HG03095 (cell line): ENCODE results near the gene NBPF3.
"Not testable (repeated sequence)": the region's sequence is repeated elsewhere in the genome, so short reads cannot be mapped to it uniquely, and the experiment has no call there.

Experiments used
- ATAC-seq: cut with Tn5 transposase; IDR thresholded peaks from one replicate; pipeline ENCODE4 v1.9.1; 2021; ENCODE audit warnings: moderate library complexity; ENCODE audit not compliant: unreplicated experiment

NBPF3 gene

DNA sequence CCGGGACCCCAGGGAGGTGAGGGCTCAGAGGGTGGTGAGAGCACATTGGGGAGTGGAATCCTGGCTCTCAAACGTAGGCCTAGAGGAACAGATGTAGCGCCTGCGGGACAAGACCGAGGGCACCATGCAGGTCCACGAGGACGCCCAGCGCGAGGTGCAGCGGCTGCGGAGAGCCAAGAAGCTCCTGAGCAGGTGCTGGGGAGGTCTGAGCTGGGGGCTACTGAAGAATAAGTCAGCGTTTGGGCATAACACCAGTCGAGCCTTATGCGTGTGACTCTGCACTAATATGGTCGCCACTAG lies 2.6 kb upstream of the NBPF3 start:
- ATAC-seq: no peak

DNA sequence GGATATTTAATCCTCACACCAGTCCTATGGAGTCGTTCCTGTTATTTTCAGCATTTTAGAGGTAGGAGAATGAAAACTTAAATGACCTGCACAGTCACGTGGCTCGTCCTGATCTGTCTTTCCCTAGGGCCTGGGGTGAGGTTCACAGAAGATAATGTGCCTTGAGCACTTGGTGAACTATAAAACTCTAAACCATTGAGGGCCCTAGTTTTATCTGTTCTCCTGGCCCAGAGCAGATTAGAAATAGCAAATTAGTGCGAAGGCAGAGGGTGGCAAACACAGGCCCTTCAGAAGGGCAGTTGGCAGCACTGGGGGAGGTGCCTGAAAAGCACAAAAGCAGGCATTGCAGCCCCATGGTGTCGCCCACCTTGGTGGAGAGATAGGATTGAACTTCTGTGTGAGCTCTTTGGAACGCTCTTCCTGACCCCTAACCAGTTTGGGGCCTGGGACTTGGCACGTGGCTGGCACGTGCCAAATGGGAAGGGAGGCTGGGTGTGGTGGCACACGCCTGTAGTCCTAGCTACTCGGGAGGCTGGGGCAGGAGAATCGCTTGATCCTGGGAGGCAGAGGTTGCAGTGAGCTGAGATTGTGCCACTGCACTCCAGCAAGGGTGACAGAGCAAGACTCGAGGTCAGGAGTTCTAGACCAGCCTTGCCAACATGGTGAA lies 1.2 kb upstream of the NBPF3 start:
- not testable (repeated sequence) for ATAC-seq

DNA sequence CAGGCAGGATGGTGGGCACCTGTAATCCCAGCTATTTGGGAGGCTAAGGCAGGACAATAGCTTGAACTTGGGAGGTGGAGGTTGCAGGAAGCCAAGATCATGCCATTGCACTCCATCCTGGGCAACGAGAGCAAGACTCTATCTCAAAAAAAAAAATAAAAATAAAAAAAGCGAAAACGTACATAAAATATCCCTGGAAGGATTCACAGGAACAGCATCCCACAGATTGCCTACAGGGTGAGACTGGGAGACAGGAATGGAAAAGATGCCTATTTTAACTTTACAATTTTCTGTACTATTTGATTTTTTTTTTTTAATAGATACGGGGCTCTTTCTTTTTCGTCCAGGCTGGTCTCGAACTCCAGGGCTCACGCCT lies 604 bp upstream of the NBPF3 start:
- ATAC-seq: no peak

DNA sequence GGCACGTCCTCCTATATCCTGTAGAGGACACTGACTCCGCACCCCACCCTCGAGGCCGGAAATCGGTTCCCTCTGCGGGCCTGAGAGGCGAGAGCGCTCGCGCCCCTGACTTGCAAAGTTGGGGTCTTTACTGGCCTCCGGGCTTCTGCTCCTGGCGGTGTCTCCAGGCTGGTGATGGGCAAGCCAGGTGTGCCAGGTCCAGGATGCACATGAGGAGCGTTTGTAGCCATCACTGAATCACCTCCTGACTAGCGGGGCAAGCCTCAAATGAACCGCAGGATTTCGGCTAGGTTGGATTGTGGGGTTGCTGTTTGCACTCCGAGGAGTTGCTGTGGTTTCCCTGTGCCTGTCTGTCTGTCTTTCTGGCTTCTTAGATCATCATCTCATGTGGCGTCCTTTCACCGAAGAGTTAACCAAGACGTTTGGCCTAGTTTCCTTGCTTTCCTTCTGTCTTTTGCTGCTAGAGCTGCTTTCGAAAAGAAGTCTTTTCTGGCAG lies 741 bp downstream of the NBPF3 start:
- ATAC-seq: not testable (repeated sequence)

DNA sequence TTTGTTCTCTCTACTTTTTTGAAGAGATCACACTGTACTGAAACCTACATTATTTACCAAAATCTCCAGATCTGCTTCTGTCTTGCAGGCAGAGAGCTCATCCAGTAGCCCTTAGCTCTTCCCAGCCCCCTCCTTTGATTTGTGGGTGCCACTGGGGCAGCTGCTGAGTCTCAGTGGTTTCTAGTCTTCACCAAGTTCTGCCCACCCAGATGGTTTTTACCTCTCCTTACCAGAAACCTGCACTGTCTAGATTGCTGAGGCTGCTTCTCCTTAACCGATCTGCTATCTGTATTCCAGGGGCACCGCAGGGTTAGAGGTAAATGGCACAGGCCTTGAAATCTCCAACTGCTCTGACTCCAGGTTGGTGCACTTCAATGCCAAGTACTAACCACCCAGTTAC lies 6.7 kb downstream of the NBPF3 start:
- ATAC-seq: not testable (repeated sequence)

DNA sequence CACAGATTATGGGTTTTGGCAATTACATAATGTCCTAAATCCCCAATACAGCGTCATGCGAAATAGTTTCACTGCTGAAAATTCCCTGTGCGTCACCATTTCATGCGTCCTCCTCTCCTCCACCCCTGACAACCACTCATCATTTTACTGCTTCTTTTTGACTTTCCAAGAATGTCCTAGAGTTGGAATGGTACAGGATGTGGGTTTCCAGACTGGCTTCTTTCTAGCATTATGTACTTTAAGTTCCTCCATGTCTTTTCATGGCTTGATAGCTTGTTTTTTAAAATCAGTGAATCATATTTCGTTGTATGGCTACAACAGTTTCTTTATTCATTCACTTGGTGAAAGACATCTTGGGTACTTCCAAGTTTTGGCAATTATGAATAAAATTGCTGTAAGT lies 7.4 kb downstream of the NBPF3 start:
- ATAC-seq: no peak

DNA sequence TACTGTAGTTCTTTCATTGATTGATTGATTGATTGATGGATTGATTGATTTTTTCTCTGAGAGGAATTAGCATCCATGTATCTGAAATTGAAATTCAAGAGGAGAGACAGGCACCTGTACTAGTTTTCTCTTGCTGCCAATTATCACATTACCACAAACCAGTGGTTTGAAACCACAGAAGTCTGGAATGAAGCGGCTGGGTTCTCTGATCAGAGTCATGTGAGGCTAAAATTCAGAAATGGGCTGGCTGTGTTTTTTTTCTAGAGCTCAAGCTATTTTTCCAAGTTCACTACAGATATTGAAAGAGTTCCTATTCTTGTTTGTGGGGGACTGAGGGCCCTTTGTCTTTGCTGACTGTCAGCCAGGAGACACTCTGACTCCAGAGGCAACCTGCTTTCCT lies 10.0 kb downstream of the NBPF3 start:
- no peak for ATAC-seq

DNA sequence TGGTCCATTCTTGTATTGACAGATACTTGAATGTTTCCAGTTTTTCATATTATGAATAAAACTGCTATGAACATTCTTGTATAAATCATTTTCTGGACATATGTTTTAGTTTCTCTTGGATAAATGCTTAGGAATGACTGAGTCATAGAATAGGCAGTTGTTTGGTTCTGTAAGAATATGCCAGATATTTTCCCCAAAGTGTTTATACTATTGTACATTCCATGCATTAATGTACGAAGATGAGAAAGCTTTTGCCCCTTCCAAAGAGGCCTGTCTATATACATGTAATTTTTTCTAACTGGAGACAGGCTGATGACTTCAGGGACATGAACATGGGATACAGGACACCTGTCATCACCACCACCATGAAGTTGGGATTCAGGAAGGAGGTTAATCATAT lies 11.3 kb downstream of the NBPF3 start:
- no peak for ATAC-seq

DNA sequence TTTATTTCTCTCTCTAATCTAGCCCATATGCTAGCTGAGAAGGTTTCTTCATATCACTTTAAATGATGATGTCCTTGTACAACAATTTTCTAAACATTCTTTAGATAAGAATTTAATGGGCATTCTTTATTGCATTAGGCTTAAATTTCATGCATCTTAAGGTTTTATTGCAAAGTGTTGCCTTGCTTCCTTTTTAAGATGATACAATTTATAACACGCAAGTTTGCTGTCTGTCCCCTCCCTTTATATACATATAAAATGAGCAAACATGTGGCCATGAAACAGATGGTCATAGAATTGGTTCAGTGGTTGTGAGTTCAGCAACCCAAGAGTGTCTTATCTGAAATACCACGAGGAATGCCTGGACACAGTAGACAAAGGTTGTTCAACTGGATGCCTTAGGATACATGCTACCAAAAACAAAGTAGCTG lies 12.1 kb downstream of the NBPF3 start:
- no peak for ATAC-seq

DNA sequence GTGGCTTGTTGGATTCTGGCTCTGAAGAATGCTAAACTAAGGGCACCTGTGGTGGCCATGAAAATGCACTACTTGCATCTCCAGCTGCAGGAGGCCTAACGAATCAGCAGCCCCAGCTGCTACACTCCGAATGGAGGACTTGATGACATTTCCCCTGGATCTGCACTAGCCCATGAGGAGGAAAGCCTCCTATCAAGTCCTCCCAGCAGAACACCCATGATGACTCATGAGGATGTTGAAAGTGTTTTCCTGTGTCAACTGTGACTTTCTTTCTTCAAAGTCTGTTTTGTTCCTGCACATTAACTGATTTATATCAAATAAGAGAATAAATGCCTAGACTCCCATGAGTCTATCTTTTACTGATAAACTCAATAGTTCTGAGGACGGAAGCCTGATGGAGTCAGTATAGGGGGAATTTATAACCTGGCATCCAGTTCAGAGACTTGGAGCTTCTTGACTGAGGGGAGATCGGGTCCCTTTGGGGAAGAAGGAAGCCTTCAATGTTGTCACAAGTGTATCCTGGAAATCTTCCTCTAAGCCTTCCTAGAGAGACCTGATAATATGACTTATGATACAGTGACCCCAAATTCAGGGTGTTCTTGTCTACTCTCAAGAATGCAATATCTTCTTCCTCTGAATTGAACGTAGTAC lies 14.2 kb downstream of the NBPF3 start:
- ATAC-seq: not testable (repeated sequence)

DNA sequence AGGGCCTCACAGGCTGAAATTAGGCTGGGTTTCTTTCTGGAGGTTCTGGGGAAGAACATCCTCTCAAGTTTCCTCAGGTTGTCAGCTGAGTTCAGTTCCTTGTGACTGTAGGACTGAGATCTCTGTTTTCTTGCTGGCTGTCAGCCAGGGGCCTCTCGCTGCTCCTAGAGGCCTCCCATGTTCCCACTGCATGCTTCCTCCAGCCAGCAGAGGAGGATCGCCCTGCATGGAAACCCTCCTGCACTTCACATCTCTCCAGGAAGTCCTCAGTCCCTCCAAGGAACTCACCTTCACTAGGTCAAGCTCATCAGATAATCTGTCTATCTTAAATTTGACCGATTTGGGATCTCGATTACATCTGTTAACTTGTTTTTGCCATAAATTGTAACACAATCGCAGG lies 15.0 kb downstream of the NBPF3 start:
- not testable (repeated sequence) for ATAC-seq

DNA sequence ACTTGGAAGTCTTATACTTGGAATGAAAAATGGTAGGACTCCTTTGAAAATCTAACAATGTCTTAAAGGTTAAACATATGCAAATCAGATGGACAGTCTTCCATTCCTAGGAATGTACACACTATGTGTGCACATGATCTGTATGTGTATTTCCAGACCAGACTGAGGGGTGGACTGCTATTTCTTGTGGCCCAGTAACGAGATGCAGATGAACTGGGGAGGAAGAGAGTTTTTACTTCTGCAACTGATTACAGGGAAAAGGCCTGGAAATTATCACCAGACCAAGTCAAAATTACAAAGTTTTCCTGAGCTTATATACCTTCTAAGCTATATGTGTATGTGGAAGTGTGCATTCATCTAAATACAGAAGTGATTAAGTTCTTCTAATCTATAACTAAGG lies 17.7 kb downstream of the NBPF3 start:
- ATAC-seq: no peak

DNA sequence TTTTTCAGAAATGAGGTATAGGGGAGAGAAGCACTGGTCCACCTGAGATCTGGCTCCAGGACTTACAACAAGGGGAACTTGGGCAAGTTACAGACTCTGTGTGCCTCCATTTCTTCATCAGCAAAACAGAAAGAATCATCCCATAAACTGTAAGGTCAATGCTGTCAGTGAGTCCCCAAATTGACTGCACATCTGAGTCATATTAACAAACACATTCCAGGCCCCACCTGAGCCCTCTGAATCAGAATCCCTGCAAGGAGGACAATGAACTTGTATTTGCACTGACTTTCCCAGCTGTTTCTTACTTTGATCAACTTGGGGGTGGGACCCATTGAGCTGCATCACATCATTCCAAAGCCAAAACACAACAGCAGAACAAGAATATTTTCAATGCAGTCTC lies 25.2 kb downstream of the NBPF3 start:
- ATAC-seq: not testable (repeated sequence)

DNA sequence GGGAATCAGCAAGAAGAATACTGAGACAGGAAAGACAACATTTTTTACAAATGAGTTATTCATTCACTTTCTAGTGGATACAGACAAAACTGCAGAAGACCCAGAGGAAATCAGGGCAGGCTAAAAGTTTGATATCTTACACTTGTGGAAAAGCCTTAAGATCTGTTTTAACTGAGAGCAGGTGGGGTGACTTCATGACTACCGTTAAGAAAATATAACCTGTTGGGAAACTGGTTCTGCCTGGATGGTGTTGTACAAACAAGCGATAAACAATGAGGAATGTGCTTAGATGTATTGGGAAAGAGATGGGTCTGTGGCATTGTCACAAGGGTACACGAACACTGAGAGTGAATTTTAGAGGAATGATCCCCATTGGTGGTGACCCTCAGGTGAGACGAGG lies 28.0 kb downstream of the NBPF3 start:
- ATAC-seq: not testable (repeated sequence)

DNA sequence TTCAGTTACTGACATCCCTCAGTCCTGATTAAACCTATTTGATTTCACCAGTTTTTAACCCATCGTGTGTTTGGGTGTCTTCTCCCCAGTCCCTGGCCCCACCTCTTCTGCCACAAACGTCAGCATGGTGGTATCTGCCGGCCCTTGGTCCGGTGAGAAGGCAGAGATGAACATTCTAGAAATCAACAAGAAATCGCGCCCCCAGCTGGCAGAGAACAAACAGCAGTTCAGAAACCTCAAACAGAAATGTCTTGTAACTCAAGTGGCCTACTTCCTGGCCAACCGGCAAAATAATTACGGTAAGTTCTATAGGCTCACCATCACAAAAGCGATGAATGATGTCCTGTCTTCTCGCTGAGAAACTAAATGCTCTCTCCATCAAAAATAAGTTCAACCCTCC lies 28.7 kb downstream of the NBPF3 start:
- ATAC-seq: no peak

DNA sequence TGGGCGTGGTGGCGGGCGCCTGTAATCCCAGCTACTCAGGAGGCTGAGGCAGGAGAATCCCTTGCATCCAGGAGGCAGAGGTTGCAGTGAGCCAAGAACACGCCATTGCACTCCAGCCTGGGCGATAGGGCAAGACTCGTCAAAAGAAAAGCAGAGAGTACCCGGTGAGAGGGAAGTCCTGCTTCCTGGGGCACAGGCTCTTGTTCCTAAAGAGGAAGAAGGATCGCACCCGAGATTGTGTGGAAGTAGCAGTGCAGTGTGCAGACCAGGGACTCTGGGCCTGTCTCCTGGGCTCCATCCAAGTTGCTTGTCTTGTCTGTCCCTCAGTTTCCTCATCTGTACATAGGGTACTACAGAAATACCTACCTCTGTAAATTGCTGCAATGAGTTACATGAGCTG lies 29.6 kb downstream of the NBPF3 start:
- no peak for ATAC-seq

DNA sequence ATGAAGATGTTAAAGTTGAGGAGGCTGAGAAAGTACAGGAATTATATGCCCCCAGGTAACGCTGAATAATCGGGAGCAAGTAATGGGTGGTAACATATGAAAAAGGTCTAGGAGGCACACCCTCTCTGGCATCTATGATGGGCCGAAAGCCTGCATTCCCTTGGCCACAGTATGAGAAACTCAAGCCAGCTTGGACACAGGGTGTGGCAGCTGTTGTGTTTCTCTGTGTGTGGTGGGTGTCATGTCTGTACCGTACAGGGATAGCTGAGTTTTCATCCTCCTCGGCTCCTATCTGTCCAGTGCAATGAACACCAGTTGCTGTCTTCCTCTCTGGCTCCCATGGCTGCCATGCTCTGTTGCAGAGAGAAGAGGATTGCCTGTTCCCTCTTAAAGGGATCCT lies 32.9 kb downstream of the NBPF3 start:
- no peak for ATAC-seq

DNA sequence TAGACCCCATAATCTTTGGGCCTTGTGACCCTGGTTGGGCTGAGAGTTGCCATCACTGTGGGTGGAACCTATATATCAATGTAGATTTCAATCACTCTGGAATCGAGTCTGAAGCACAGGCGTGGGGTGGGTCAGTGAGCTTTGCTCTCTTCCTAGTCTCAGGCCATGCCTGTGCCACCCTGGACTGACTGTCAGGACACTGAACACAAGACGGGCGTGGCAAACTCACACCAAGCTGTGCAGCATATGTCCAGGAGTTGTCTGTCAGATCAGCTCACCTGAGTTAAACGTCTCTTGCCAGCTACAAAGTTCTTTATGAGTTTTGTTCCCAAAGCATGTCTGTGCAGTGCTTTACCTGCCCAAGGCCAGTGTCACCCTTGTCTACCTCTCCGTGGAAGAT lies 38.4 kb downstream of the NBPF3 start:
- no peak for ATAC-seq

DNA sequence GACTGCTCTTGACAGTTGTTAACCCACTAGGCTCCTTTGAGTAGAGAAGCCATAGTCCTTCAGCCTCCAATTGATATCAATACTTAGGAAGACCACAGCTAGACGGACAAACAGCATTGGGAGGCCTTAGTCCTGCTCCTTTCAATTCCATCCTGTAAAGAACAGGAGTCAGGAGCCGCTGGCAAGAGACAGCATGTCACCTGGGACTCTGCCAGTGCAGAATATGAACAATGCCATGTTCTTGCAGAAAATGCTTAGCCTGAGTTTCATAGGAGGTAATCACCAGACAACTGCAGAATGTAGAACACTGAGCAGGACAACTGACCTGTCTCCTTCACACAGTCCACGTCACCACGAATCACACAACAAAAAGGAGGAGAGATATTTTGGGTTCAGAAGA lies 43.9 kb downstream of the NBPF3 start:
- not testable (repeated sequence) for ATAC-seq

DNA sequence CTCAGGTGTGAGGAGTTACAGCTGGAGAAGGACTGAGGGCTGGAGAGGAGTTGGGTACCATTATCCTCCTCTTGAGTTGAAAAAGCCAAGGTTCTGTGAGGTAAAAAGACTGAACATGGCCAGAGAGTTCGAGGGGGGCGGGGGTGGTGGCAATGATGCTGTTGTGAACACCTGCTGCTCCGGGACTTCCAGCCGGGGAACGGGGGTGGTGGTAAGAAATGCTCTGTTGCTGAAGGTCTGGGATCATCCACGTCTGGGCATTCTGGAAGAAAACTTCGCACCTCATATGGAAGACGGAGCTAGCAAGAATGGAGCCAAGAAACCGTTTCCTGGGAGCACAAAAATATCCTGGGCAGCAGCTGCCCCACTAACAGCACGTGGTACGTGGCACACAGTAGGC lies 49.2 kb downstream of the NBPF3 start:
- ATAC-seq: no peak

DNA sequence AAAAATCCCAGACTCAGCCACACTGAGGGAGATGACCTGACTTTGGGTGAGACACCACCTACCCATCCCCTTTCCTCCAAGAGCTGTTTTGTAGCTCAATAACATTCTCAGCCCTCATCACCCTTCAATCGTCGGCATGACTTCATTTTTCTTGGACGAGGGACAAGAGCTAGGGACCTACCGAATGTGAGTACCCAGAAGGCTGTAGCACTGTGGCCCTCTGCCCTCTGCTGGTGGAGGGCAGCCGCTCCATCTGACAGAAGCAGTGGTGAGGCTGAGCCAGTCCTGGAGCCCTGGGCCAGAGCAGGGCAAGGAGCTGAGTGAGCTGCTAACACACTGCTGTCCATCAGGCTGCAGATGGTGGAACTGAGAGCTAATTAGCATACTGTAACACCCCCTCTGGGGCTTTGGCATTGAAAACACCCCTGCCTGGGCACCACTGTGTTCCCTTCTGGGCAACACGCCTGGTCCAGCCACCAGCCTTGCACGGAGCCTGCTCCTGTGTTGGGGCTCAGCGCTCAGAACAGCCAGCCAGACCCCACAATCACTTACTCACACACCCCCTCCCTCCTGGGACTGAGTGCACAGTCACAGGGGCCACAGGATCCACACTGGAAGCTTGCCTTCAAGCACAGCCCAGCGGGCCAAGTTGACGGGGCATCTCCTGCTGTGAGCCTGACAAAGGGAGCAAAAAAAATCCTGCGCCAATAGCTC lies 51.0 kb downstream of the NBPF3 start:
- no peak for ATAC-seq
